ENCODE results near the gene C3orf52.

DNA sequence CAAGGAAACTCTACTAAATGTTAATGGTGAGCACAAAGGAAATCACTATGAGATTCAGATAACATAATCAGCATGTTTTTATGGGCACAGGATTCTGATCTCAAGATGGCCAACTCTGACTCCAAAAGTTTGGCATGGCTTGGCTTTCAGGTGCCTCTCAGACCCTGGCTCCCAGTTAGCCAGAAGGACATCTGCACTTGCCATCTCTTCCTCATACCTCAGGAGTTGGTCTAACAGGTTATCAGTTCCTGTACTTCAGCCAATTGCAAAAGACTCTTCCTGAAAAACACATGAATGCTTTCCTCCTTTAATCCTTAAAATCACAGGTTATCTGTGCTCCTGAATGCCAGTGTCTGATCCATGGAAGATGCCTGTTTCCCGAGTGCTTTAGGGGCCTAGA lies 26.7 kb upstream of the C3orf52 start:
- TF ChIP-seq, protein P1, sequence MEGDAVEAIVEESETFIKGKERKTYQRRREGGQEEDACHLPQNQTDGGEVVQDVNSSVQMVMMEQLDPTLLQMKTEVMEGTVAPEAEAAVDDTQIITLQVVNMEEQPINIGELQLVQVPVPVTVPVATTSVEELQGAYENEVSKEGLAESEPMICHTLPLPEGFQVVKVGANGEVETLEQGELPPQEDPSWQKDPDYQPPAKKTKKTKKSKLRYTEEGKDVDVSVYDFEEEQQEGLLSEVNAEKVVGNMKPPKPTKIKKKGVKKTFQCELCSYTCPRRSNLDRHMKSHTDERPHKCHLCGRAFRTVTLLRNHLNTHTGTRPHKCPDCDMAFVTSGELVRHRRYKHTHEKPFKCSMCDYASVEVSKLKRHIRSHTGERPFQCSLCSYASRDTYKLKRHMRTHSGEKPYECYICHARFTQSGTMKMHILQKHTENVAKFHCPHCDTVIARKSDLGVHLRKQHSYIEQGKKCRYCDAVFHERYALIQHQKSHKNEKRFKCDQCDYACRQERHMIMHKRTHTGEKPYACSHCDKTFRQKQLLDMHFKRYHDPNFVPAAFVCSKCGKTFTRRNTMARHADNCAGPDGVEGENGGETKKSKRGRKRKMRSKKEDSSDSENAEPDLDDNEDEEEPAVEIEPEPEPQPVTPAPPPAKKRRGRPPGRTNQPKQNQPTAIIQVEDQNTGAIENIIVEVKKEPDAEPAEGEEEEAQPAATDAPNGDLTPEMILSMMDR (IDR thresholded peaks at IDR 0.05; ENCODE audit: low read depth, low read length): no peak
- TF ChIP-seq POLR2A (IDR thresholded peaks at IDR 0.05; ENCODE audit: extremely low read depth, insufficient read length): no peak
- no peak for TF ChIP-seq MAX (IDR thresholded peaks at IDR 0.05; ENCODE audit: low read depth, low read length)

All from NB4 (cell line).